NCI-H1105 (cell line): ENCODE results near the gene ST7.
"Not testable (repeated sequence)": the region's sequence is repeated elsewhere in the genome, so short reads cannot be mapped to it uniquely, and the experiment has no call there.

ENCODE experiments used
- DNase-seq: peaks from one replicate; lab custom pipeline; 2025; lab: John Stamatoyannopoulos, UW

ST7 gene

GRCh38 chr7:117227091-117227490 is 273.8 kb downstream of the ST7 start:
- no peak for DNase-seq

GRCh38 chr7:117229350-117229749 is 276.0 kb downstream of the ST7 start:
- DNase-seq = no peak

DNA sequence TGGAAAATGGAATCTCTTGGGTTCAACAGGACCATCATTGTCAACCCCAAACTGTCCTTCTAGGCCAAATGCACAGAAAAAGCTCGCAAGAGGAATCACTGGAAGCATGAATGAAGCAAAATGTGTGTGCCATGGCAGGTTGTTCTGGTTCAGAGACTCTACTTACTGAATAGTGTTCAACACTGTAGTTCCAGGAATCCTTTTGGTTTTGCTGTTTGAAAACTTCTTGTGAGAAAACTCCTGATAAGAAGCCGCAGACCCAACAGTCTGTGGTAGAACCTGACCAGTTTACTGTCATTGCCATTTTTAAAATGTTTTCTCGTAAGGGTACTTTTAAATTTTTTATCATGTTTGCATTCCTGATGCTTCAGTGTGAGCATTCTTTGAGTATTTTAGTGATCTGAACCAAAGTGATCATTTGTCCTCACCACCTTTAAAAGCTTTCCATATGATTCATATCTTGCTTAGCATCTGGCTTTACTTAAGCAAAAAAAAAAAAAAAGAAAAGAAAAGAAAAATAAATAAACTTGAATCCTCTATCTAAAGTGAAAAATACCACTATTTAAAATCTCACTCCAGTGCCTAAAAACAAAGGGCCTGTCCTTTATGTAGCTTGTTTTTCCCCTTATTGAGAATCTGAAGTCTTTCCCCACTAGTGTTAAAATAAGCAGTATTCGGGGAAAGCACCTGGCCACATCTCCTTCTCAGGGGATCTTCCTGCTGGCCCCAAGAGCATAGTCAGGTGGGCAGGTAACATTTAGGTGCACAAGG is 277.2 kb downstream of the ST7 start:
- DNase-seq = no peak

DNA sequence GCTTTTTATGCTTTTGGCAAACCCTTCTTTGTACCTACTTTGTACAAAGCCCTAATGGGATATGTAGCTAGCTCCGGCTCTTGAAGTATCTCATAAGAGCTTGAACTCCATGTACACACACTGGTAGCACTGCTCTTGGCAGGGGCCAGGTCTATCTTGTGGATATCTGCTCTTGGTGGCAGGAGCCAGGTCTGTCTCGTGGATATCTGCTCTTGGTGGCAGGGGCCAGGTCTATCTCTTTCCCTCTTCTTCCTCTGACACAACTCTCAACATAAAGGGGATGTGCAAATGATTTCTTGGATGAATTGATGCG is 277.7 kb downstream of the ST7 start:
- DNase-seq = no peak

GRCh38 chr7:117237646-117238045 is 284.3 kb downstream of the ST7 start:
- no peak for DNase-seq

GRCh38 chr7:117238472-117238871 is 285.2 kb downstream of the ST7 start:
- DNase-seq = no peak

DNA sequence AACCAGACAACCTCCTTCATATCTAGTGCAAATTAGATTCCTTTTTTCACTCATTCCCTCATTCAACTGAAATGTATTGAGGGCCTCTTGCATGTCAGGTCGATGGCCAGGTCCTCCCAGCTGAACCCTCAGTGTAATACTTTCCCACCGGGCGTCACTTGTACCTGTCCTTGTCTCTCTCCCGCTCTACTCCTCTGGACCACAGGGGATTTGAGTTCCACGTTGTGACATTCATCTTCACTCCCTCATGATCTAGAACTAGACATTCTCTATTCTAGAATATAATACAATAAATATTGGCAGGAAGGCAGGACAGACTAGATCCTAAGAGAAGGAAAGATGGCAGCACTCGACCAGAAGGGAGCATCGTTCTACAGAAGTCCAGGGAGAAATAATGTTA is 285.6 kb downstream of the ST7 start:
- no peak for DNase-seq

- no peak for DNase-seq
These were observed 287.8 kb downstream of the ST7 start for GRCh38 chr7:117241088-117241487.

DNA sequence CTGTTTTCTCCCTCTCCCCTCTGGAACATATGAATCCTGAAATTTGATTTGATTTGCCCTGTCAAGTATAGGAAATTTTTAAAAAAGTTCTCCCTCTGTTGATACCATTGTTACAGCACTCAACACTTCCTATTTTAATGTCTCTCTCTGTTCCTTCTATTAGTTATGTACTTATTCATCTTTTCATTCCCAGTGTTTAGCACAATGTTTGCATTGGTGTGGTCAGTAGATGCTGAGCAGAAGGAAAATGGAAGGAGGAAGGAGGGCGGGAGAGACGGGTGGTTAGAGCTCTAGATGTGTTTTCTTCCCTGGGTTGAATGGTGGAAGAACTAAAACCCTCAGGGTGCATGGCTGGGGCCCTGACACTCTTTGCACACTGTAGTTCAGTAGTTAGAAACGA is 290.1 kb downstream of the ST7 start:
- DNase-seq = no peak

- not testable (repeated sequence) for DNase-seq
These were observed 292.4 kb downstream of the ST7 start for GRCh38 chr7:117245703-117246102.

DNA sequence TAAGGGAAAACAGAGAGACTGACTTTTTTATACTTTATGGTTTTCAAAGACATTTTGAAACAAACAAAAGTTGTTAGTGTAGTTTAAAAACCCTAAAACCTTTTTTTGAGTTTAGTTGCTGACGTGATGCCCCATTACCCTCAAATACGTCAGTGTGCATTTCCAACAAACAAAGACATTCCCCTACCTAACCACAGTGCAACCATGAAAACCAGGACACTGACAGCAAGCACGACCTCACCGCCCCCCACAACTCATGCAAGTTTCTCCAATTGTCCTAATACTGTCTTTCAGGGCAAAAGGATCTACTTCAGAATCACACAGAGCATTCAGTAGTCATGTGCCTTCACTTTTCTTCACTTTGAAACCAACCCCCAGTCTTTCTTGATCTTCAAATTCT is 294.5 kb downstream of the ST7 start:
- no peak for DNase-seq

DNA sequence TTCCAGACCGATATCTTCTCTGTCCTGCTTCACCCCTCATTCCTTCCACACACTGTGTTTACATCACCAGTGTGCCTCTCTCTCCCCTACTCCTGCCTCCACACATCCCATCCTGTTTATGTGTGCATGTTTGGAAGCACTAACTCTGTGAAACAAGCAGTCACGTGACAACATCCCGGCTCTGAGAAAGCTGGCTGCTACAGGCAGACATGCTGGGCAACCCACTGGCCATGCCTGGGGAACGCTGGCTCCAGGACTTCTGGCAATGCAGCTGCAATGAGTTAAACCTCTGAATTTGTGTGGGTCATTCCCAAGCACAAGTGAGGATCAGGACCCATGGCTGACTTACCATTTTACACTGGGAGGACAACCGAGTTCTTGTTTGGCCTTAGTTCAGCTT is 295.5 kb downstream of the ST7 start:
- no peak for DNase-seq

GRCh38 chr7:117249696-117250095 is 296.4 kb downstream of the ST7 start:
- DNase-seq = no peak

DNA sequence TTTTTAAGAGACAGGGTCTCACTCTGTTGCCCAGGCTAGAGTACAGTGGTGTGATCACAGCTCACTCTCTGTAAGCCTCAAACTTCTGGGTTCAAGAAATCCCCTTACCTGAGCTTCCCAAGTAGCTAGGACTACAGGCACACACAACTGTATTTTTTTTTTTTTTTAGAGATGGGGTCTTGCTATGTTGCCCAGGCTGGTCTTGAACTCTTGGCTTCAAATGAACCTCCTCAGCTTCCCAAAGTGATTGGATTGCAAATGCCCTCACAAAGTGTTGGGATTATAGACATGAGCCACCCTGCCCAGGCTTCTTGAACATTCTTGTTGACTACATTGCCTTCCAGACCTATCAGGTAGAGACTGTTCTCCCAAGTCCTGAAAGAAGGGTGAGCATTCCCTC is 296.9 kb downstream of the ST7 start:
- DNase-seq = no peak

- DNase-seq = no peak
These were observed 297.5 kb downstream of the ST7 start for GRCh38 chr7:117250801-117251200.

DNA sequence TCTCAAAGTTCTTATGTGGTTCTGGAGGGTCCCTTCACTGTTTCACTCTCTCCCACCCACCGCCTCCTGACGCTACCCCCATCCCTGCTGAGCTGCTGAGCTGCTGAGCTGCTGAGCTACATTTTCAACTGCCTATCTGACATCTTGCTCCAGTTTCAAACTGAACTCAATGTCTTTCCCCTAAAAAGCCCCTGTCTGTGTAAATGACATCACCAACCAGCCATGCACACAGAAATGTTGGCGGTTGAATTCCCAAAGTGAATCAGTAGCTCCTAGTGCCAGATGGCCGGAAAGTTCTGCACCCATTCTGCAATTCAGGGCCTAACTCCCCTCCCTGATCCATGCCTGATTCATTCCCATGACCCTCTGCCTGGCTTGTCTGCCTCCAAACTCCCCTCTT is 298.4 kb downstream of the ST7 start:
- DNase-seq = no peak

- no peak for DNase-seq
These were observed 306.3 kb downstream of the ST7 start for GRCh38 chr7:117259615-117260014.

DNA sequence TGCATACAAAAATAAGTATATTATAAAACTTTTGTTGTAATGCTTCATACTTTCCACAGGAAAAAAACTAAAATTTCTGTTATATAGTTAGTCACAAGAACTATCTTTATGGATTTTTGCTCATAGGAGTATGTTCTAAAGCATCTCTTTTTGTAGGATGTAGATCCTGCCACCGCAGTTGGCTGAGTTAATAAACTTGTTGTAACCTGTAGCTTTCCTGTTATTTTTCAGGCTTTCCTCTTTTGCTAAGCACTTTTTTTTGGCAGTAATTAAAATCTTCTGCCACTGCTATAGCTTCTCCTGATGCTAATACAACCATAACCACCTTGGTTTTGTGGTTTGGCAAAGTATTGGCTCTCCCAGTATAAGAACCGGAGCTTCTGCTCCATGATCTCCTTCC is 309.2 kb downstream of the ST7 start:
- DNase-seq = no peak

GRCh38 chr7:117264716-117265115 is 311.4 kb downstream of the ST7 start:
- DNase-seq = no peak

DNA sequence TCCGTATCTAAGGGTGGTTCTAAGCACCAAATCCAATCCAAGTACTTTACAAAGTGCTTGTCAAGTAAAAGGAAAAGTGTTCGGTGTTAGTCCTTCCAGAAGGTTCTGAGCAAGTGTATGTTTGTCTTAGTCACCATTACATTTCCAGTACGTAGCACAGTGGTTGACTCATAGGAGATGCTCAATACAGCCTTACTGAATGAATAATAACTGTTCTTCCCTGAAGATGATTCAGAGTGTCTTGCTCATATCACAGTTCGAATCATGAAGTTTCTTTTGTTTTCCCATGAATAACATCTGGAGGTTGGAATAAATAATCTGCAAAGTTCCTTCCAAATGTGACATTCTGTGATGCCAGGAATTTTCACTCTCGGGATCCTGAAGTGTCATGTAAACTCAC is 316.1 kb downstream of the ST7 start:
- no peak for DNase-seq

GRCh38 chr7:117269886-117270285 is 316.6 kb downstream of the ST7 start:
- DNase-seq = no peak

DNA sequence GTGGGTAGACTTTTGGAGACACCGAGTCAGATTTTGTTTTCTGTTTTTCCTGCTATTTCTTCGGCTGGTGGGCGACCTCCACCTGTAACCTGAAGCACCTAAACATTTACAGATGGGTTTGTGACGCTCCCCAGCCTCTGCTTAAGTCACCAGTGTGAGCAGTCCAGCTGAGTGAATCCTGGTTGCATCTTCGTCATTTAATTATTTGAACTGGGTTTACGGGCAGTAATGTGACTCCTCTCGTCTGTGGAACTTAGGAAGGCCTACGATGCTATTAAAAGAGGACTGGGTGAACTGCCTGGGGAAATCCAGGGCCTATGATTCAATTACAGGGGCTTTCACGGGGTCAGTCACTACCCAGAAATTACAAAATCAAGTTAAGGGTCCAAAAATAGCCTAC is 317.1 kb downstream of the ST7 start:
- DNase-seq = no peak

- DNase-seq = no peak
These were observed 318.3 kb downstream of the ST7 start for GRCh38 chr7:117271566-117271965.

DNA sequence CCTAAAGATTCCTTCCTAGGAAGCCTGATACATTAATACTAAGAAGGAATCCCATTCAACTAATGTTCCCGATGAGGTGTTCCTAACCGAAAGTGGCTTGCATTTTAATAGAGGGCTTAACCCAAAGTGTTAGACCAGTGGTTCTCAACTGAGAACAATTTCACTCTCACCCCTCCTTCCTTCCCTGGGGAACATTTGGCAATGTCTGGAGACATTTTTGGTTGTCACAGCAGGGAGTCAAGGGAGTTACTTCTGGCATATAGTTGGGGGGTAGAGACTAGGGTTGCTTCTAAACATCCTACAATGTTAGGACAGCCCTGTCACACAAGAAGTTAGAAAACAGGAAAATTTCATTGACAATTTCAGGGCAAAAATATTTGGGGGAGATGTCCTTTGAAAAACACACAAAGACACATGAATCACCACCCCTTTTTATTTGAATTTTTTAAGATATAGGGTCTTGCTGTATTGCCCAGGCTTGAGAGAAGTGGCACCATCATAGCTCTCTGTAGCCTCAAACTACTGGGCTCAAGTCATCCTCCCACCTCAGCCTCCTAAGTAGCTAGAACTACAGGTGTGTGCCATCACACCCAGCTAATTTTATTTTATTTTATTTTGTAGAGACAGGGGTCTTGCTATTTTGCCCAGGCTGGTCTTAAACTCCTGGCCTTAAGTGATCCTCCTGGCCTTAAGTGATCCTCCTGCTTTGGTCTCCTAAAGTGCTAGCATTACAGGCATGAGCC is 318.9 kb downstream of the ST7 start:
- DNase-seq = no peak
